WERI-Rb-1 (cell line): ENCODE measurements around the gene LAMB4.
A peak's percentile ranks its signal among the peaks of the same experiment; 100 is the strongest.

Experiments used
- DNase-seq: peaks from one replicate; pipeline ENCODE4 v3.0.0-alpha.2; 2020
- H3K27ac ChIP-seq: fragments of 250-450 bp; sonication (Bioruptor Pico); 2 replicates; pipeline ENCODE4 v1.5.1; 2020; ENCODE audit warnings: mild to moderate bottlenecking, moderate library complexity
- H3K27me3 ChIP-seq: fragments of 250-450 bp; sonication (Bioruptor Pico); 2 replicates; pipeline ENCODE4 v1.5.1; 2021; ENCODE audit warnings: mild to moderate bottlenecking, low read depth, moderate library complexity; ENCODE audit not compliant: insufficient read depth, severe bottlenecking
- H3K36me3 ChIP-seq: fragments of 250-450 bp; sonication (Bioruptor Pico); 2 replicates; pipeline ENCODE4 v1.5.1; 2020; ENCODE audit warnings: mild to moderate bottlenecking, moderate library complexity
- H3K4me3 ChIP-seq: 2 replicates; pipeline ENCODE4 v1.5.1; 2011; ENCODE audit warnings: low read depth, mild to moderate bottlenecking, control low read depth, low read length
- H3K9me3 ChIP-seq: fragments of 250-450 bp; sonication (Bioruptor Pico); 2 replicates; pipeline ENCODE4 v1.5.1; 2021; ENCODE audit warnings: mild to moderate bottlenecking, moderate library complexity; ENCODE audit not compliant: severe bottlenecking
- TF ChIP-seq, protein P1 (sequence below): IDR thresholded peaks from 2 replicates; pipeline ENCODE4 v1.5.1; 2011; ENCODE audit warnings: low read depth, mild to moderate bottlenecking, control low read depth, inconsistent platforms, low read length

The LAMB4 gene

DNA sequence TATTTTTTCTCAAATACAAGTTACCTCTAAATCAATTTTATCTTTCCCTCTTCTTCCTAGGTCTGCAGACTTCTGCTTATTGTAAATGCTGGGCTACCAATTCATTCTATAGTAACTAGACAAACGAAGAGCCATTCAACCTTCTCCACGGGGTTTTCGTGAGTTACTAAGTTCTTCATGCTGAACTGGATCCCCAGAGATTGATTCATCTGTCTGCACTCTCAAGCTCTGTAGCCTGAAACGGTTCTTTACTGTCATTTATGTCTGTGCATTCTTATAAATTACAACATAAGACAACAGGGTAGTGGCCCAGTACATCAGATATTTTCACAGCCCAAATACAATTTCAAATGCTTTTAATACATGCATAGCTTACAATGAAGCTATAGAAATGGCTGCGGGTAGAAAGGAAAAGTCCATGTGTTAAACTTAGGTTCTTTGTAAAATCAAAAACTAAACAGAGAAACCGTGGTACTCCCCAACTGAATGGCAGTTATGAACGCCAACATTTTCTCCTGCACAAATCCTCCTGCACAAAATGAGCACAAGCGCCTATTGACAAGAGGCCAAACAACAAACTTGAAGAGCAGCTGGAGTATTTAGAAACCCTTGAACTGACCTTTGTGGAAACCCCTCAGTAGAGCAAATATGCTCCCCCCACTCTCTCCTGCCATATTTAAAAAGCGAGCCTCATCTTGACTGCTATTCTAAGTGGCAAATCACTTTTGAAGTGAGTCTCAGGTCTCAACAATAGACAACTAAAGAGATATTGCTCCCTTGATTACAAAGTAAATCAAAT is 147.9 kb downstream of the LAMB4 start:
- DNase-seq, result no peak
- Histone ChIP-seq H3K27ac (no peak overlapping the region), H3K36me3 (peaks cover 47% of the 10 kb centered on the region), H3K27me3 (no peaks in the 10 kb centered on the region), H3K9me3 (no peaks in the 10 kb centered on the region), H3K4me3 (no peak overlapping the region)
- TF ChIP-seq, protein P1, sequence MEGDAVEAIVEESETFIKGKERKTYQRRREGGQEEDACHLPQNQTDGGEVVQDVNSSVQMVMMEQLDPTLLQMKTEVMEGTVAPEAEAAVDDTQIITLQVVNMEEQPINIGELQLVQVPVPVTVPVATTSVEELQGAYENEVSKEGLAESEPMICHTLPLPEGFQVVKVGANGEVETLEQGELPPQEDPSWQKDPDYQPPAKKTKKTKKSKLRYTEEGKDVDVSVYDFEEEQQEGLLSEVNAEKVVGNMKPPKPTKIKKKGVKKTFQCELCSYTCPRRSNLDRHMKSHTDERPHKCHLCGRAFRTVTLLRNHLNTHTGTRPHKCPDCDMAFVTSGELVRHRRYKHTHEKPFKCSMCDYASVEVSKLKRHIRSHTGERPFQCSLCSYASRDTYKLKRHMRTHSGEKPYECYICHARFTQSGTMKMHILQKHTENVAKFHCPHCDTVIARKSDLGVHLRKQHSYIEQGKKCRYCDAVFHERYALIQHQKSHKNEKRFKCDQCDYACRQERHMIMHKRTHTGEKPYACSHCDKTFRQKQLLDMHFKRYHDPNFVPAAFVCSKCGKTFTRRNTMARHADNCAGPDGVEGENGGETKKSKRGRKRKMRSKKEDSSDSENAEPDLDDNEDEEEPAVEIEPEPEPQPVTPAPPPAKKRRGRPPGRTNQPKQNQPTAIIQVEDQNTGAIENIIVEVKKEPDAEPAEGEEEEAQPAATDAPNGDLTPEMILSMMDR, result no peak

DNA sequence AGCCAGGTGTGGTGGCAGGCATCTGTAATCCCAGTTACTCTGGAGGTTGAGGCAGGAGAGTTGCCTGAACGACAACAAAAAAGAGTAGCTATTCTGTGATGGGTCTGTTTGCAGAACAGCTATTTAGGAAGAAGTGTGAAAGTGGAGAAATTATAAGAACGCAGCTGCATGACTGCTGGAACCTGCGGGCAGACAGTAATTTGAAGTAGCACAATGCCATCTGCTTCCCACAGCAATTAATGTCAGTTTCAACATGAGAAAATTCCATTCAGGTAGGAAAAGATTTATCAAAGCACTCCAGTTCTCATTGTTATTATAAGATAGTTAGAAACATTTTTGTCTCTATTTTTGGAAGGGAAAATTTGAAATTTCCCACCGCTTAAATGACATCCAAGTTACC is 148.7 kb downstream of the LAMB4 start:
- Histone ChIP-seq H3K4me3 (no peak overlapping the region), H3K27me3 (no peaks in the 10 kb centered on the region)
- TF ChIP-seq, protein P1, result no peak

DNA sequence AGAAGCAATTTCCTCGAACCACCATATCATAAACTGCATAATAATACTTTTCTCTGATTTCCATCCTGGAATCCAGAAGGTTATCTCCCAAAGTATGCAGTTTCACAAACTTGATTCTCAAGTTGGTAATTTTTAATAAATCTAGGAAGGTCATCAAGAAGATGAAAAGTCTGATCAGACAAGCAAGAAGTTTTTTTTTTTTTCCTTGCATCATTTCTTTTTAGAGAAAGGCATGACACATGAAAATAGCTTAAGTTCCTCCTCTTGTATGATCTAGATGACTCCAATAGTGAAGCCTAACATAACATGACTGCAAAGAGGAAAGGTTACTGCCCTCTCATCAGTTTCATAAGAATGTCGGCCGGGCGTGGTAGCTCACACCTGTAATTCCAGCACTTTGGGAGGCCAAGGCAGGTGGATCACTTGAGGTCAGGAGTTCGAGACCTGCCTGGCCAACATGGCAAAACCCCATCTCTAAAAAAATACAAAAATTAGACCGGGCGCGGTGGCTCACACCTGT is 149.4 kb downstream of the LAMB4 start:
- TF ChIP-seq, protein P1, result no peak
- H3K4me3 ChIP-seq, result no peak overlapping the region
- no peaks in the 10 kb centered on the region for H3K27me3 ChIP-seq
- no peak for DNase-seq
- H3K36me3 ChIP-seq, result peaks cover 43% of the 10 kb centered on the region
- no peaks in the 10 kb centered on the region for H3K9me3 ChIP-seq
- no peak overlapping the region for H3K27ac ChIP-seq

More for the DNA sequence above, 148.7 kb downstream of the LAMB4 start:
- Histone ChIP-seq H3K36me3 (peaks cover 43% of the 10 kb centered on the region), H3K9me3 (no peaks in the 10 kb centered on the region), H3K27ac (no peak overlapping the region)
- no peak for DNase-seq

DNA sequence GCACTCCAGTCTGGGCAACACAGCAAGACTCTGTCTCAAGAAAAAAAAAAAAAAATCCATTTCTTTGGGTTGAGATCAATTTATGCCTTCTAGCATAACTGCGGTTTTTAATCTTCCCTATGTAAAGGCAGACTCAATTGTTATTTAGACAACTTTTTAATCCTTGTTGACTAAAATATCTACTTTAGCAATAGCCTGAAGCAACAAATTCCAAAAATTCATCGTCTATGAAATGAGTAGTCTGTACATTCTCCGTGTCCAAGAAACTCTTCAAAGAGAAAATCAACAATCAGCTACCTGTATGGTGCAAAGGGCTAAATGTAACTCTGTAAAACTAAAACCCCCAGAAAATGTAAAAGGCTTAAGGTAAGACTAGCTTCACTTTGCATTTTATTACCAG is 150.0 kb downstream of the LAMB4 start:
- H3K27ac ChIP-seq, result no peak overlapping the region
- no peak for DNase-seq
- no peaks in the 10 kb centered on the region for H3K27me3 ChIP-seq
- TF ChIP-seq, protein P1, result no peak
- H3K36me3 ChIP-seq, result peaks cover 44% of the 10 kb centered on the region
- H3K4me3 ChIP-seq, result no peak overlapping the region
- H3K9me3 ChIP-seq, result no peaks in the 10 kb centered on the region

DNA sequence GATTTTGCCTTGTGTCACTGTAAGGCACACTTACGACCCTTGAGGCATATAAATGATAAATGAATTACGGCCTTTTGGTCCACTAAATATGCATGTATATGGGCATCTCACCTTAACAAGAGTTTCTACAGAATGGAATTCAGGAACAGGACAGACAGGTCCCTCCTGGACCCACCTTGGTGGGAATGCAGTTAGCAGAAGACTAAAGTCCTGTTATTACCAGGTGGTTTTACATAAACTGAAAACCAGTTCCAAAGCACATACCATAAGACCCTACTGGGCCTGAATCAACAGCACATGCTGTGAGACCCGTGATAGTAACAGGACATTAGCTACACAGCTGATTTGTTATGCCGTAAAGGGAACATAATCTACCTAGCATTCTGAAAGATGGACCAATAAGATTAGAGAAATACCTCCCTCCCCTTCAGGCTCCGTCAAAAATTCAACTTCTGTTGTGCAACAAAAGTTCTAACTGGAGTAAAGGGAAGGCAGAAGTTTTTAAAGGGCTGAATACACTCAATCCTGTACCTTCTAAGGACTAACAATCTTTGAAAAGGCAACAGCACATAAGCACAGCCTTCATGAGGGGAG is 151.2 kb downstream of the LAMB4 start:
- Histone ChIP-seq H3K27ac (peak overlapping the region; percentile 39), H3K36me3 (peaks cover 46% of the 10 kb centered on the region), H3K9me3 (no peaks in the 10 kb centered on the region), H3K4me3 (no peak overlapping the region), H3K27me3 (no peaks in the 10 kb centered on the region)
- TF ChIP-seq, protein P1, result no peak
- DNase-seq, result no peak
